ENCODE data around the gene PSMB2. TPM values are rescaled to one million over a fixed set of nuclear protein-coding genes. Genes with fewer than 3 reads are reported as not detected.

The PSMB2 gene
- total and polyA plus RNA-seq, 4 donors: 26.3 to 99.6 (median 62.5) TPM

DNA sequence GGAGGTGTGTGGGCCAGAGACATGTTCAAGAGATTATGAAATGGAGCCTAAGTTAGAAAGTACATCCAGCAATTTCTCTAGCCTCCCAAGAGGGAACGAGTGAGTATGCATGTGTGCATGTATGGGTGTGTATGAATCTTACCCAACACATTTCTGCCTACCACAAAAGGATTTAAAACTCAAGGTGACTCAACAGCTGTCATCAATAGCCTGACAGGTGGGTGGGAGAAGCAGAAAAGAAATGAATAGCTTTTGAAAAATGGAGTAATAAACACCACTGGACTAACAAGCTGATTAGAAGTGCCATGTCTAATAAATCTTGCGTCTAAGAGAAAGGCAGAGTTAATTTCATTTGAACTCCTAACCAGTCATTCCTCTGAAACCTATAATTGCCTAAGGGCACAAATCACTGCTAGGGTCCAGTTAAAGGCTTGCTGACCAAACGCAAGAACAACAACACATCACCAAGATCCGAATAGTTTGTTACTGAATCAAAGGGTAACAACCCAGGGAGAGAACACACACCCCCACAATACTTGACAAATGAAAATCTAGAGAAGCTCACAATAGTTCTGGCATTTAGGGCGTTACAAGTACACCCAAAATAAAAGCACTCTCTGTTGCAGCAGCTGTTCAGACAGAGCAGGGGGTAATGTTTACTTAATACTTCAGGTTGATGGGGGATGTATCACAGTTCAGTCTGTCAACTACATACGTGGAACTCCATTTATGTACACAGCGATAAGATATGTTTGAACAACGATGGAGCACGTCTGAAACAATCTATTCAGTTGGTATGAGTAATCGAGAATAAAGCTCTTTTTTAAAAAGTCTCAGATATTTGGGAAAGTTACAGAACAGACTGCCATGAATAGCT, 85.5 kb downstream of the PSMB2 start:
- DNase-seq (ENCODE audit: low read depth in 4 of 6, low spot score in 6 of 6): no peak
- no peak overlapping the region for H3K4me3 ChIP-seq (ENCODE audit: low read depth, low read length)
- H3K4me1 ChIP-seq (ENCODE audit: control insufficient read depth, insufficient read depth, low read length): peaks cover 33% of the 10 kb centered on the region
- WGBS (ENCODE audit: insufficient coverage): 71% methylated on average over 5 of the region's 10 CpGs
- no peak overlapping the region for H3K27ac ChIP-seq (ENCODE audit: low read depth, low read length)
- H3K9me3 ChIP-seq (ENCODE audit: control insufficient read depth, insufficient read depth, low read length): no peaks in the 10 kb centered on the region
- H3K36me3 ChIP-seq (ENCODE audit: control insufficient read depth, insufficient read depth, low read length): peaks cover 24% of the 10 kb centered on the region
- no peaks in the 10 kb centered on the region for H3K27me3 ChIP-seq (ENCODE audit: control insufficient read depth, insufficient read depth, low read length)

DNA sequence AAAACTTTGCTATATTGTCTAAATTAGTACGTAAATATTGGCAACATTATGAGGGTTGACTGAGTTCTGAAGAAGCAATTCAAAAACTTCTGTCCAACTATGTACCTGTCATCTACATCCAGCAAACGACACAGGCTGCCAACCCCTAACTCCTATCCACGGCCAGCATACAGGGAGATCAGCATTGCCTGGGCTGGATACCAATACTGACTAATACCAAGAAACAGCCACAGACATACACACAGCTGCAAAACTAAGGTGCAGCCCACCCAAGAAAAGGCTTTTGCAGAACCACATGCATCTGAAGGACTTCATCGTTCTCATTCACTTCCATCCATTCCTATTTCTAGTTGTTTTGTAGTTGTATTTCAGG, 86.1 kb downstream of the PSMB2 start:
- 53% methylated on average over 2 of the region's 4 CpGs for WGBS (ENCODE audit: insufficient coverage)
- no peak overlapping the region for H3K4me3 ChIP-seq (ENCODE audit: low read depth, low read length)
- H3K27ac ChIP-seq (ENCODE audit: low read depth, low read length): no peak overlapping the region
- H3K27me3 ChIP-seq (ENCODE audit: control insufficient read depth, insufficient read depth, low read length): no peaks in the 10 kb centered on the region
- no peak for DNase-seq (ENCODE audit: low read depth in 4 of 6, low spot score in 6 of 6)
- peaks cover 27% of the 10 kb centered on the region for H3K4me1 ChIP-seq (ENCODE audit: control insufficient read depth, insufficient read depth, low read length)
- no peaks in the 10 kb centered on the region for H3K9me3 ChIP-seq (ENCODE audit: control insufficient read depth, insufficient read depth, low read length)
- H3K36me3 ChIP-seq (ENCODE audit: control insufficient read depth, insufficient read depth, low read length): peaks cover 18% of the 10 kb centered on the region

DNA sequence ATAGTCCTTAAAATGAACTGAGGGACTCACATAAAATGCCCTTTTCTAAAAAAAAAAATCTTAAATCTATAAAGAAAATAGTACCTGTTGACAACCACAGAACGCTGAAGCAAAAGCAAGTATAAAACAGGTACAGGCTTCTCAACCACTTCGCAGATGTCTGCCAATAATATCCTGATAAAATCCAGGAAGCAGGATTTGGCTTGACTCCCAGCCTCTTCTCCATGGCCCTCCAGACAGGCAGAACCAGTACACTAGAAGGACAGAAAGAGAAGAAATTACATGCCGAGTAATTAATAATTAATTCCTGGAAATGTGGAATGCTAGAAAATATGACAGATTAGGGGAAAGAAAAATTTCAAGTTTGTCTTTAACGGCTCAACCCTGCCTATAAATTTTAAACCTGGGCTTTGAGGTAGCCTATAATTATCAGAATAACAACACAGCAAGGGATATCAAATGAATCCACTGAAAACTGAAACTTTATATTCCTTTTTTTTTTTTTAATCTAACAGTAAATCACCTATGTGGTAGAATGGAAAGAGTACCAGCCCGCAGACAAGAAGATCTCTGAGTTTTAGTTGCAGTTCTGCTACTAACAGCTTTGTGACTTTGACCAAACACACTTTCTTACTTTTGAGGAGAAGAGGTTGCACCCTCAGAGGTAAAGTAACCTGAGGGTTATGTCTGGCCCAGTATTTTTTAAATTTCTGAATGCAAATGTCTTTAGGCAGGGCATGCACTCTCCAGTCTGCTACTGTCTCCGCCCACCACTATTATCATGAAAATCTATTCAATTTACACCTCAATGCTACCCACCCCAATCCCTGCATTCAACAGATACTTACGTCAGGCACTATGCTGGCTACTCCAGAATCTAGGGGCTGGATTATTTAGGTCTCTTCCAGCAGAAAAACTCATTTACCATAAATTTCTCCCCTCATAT, 86.8 kb downstream of the PSMB2 start:
- WGBS (ENCODE audit: insufficient coverage): 41% methylated on average over 3 of the region's 7 CpGs
- peaks cover 22% of the 10 kb centered on the region for H3K4me1 ChIP-seq (ENCODE audit: control insufficient read depth, insufficient read depth, low read length)
- no peaks in the 10 kb centered on the region for H3K9me3 ChIP-seq (ENCODE audit: control insufficient read depth, insufficient read depth, low read length)
- no peak overlapping the region for H3K4me3 ChIP-seq (ENCODE audit: low read depth, low read length)
- no peak overlapping the region for H3K27ac ChIP-seq (ENCODE audit: low read depth, low read length)
- DNase-seq (ENCODE audit: low read depth in 4 of 6, low spot score in 6 of 6): peak in 1 of 6 donors; percentile 52
- H3K36me3 ChIP-seq (ENCODE audit: control insufficient read depth, insufficient read depth, low read length): peaks cover 17% of the 10 kb centered on the region
- H3K27me3 ChIP-seq (ENCODE audit: control insufficient read depth, insufficient read depth, low read length): no peaks in the 10 kb centered on the region

DNA sequence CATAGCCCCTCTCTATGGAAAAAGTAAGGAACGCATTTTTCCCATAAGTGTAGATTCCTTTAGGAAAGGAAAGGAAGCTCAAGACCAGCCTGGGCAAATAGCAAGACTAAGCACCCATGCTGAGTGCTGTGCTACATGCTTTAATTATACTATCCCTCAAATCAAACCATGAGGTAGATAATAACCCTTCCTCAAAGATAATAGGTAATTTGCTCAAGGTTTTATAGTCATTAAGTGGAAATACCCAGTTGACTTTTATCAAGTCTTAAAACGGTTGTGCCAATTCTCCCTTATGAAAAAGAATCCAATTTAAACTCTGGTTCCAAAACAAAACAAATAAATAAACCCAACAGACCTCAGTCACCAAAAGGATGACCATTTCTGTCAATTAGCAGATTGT, 87.5 kb downstream of the PSMB2 start:
- Histone ChIP-seq H3K27ac (ENCODE audit: low read depth, low read length) (no peak overlapping the region), H3K36me3 (ENCODE audit: control insufficient read depth, insufficient read depth, low read length) (peaks cover 17% of the 10 kb centered on the region), H3K9me3 (ENCODE audit: control insufficient read depth, insufficient read depth, low read length) (no peaks in the 10 kb centered on the region), H3K4me3 (ENCODE audit: low read depth, low read length) (no peak overlapping the region), H3K27me3 (ENCODE audit: control insufficient read depth, insufficient read depth, low read length) (no peaks in the 10 kb centered on the region), H3K4me1 (ENCODE audit: control insufficient read depth, insufficient read depth, low read length) (peaks cover 15% of the 10 kb centered on the region)
- peak in 1 of 6 donors; percentile 58 for DNase-seq (ENCODE audit: low read depth in 4 of 6, low spot score in 6 of 6)
- no CpG with 5 or more reads among the region's 2 CpGs for WGBS (ENCODE audit: insufficient coverage)

Other genes with a start within 250 kb of the PSMB2 start
- gene KIAA0319L, start 84.1 kb downstream of the PSMB2 start, total RNA-seq: 10 to 100 TPM; 57.0 to 67.0 TPM
- gene KIAA0319L, start 84.1 kb downstream of the PSMB2 start, polyA plus RNA-seq (ENCODE audit: insufficient read length in 2 of 2): 10 to 100 TPM; 62.4 to 95.1 TPM
- 100 to 1,000 TPM in 1 of 2 donors, 10 to 100 TPM in 1; 39.9 to 130 TPM for gene NCDN, start 83.7 kb downstream of the PSMB2 start, total RNA-seq
- gene NCDN, start 83.7 kb downstream of the PSMB2 start, polyA plus RNA-seq (ENCODE audit: insufficient read length in 2 of 2): 100 to 1,000 TPM; 188 to 209 TPM
- 1 to 10 TPM in 1 of 2 donors, under 1 TPM in 1; 0.99 to 1.3 TPM for gene TFAP2E, start 68.2 kb downstream of the PSMB2 start, total RNA-seq
- gene TFAP2E, start 68.2 kb downstream of the PSMB2 start, polyA plus RNA-seq (ENCODE audit: insufficient read length in 2 of 2): 10 to 100 TPM in 1 of 2 donors, 1 to 10 TPM in 1; 8.1 to 12.4 TPM
- 10 to 100 TPM; 24.0 to 47.2 TPM for gene C1orf216, start 77.4 kb upstream of the PSMB2 start, total RNA-seq
- 10 to 100 TPM; 65.0 to 67.0 TPM for gene C1orf216, start 77.4 kb upstream of the PSMB2 start, polyA plus RNA-seq (ENCODE audit: insufficient read length in 2 of 2)
- gene CLSPN, start 128.5 kb upstream of the PSMB2 start, total RNA-seq: 1 to 10 TPM; 7.3 to 9.3 TPM
- gene CLSPN, start 128.5 kb upstream of the PSMB2 start, polyA plus RNA-seq (ENCODE audit: insufficient read length in 2 of 2): 1 to 10 TPM; 7.2 to 8.3 TPM
- gene AGO4, start 166.5 kb upstream of the PSMB2 start, total RNA-seq: 10 to 100 TPM; 18.7 to 22.2 TPM
- 10 to 100 TPM; 25.7 to 27.0 TPM for gene AGO4, start 166.5 kb upstream of the PSMB2 start, polyA plus RNA-seq (ENCODE audit: insufficient read length in 2 of 2)
- gene AGO1, start 241.7 kb upstream of the PSMB2 start, total RNA-seq: 10 to 100 TPM; 16.0 to 16.7 TPM
- gene AGO1, start 241.7 kb upstream of the PSMB2 start, polyA plus RNA-seq (ENCODE audit: insufficient read length in 2 of 2): 10 to 100 TPM; 17.9 to 20.9 TPM